ENCODE results near the gene DNAJC8. TPM values are rescaled to one million over a fixed set of nuclear protein-coding genes. Genes with fewer than 3 reads are reported as not detected.

The DNAJC8 gene
- total and polyA plus RNA-seq, 2 of the 8 experiments (the other 6 are each of a cell fraction or from before 2014, with no cell fraction given), result 116 to 134 TPM

DNA sequence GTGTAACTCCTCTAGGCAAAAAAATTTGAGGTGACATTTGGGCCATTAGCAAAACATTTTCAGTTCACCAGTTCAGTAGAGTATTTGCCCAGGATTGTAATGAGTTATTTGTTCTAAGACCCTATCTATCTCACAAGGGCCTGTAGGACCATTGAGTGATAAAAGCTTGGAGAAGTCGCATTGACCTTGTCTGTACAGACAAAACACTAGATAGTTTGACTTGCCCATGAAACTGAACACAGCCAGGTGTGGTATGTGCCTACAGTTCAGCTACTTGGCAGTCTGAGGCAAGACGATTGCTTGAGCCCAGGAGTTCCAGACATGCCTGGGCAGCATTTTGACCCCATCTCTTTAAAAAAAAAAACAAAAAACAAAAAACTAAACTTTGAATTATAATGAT lies 6.2 kb upstream of the DNAJC8 start:
- no peak overlapping the region for H3K4ac ChIP-seq (replicated peaks; ENCODE audit: insufficient read length, low read depth, low read length)
- H3K9ac ChIP-seq (replicated peaks in 1 of 4; ENCODE audit: extremely low read depth in 1 of 4, low read depth in 3 of 4, low read length in 3 of 4), result no peak overlapping the region
- ChIA-PET POLR2A (ENCODE audit: partially characterized antibody) (interaction anchor here (0.6 to 9.1 kb wide), 5 partner anchors 10 to 1368 kb away, joined by 3 to 116 read pairs (median 6); partner anchors contain the start of genes RCC1 and SESN2), CTCF (ENCODE audit: partially characterized antibody) (interaction anchor here (4.0 kb wide), 1 partner anchor 10 kb away, joined by 21 read pairs; no protein-coding TSS in a partner anchor)
- no peaks in the 10 kb centered on the region for H3K27me3 ChIP-seq (replicated peaks in 1 of 4; ENCODE audit: control insufficient read depth in 3 of 4, extremely low read depth in 1 of 4, insufficient read depth in 3 of 4, low read length in 3 of 4)
- no peak overlapping the region for H3K23ac ChIP-seq (ENCODE audit: insufficient read length)
- no peak overlapping the region for H2BK20ac ChIP-seq (ENCODE audit: low read length)
- H4K8ac ChIP-seq (ENCODE audit: extremely low read depth, insufficient read depth, low read length), result no peak overlapping the region
- H3K4me3 ChIP-seq (ENCODE audit: extremely low read depth in 1 of 4, insufficient read depth in 2 of 4, low read depth in 3 of 4, low read length in 4 of 4), result no peak overlapping the region
- peaks cover 0 to 4% (median 4%) of the 10 kb centered on the region in 4 experiments; a peak in 4 of 7 replicates for H3K4me1 ChIP-seq (replicated peaks in 1 of 4; ENCODE audit: control insufficient read depth in 3 of 4, insufficient read depth in 4 of 4, low read length in 3 of 4)
- H3K79me1 ChIP-seq (ENCODE audit: low read depth, low read length), result peaks cover 12% of the 10 kb centered on the region
- TF ChIP-seq POLR2A (IDR thresholded peaks at IDR 0.05; ENCODE audit: control extremely low read depth in 1 of 2, low read depth in 2 of 2, low read length in 2 of 2) (peak in 1 of 2 experiments; percentile 17; a peak in 1 of 3 replicates), RBBP5 (IDR thresholded peaks at IDR 0.05; ENCODE audit: borderline replicate concordance, low read depth, low read length) (no peak), POLR2AphosphoS5 (IDR thresholded peaks at IDR 0.05; ENCODE audit: low read depth, low read length) (peak; percentile 25; the same call in 1 of the 2 replicates)
- no peak overlapping the region for H3K56ac ChIP-seq (replicated peaks; ENCODE audit: insufficient read length, low read depth, low read length)
- H2AK5ac ChIP-seq (ENCODE audit: low read depth, low read length), result no peak overlapping the region; the same call in 1 of the 2 replicates
- no peak overlapping the region for H2BK15ac ChIP-seq (ENCODE audit: low read length)
- H3K4me2 ChIP-seq (ENCODE audit: insufficient read depth in 1 of 2, low read depth in 2 of 2, low read length in 2 of 2), result no peak overlapping the region
- 80% methylated on average over 2 of the region's 2 CpGs; no CpG with 5 or more reads in 1 of the 2 experiments for WGBS, 2 experiments (ENCODE audit: extremely low coverage in 1 of 2, insufficient coverage in 1 of 2, insufficient read length in 1 of 2, insufficient replicate concordance in 2 of 2, low coverage in 1 of 2, low lambda C conversion rate in 2 of 2, missing lambda C conversion rate in 1 of 2)
- no peak overlapping the region for H4K5ac ChIP-seq (ENCODE audit: insufficient read length, low read depth, low read length)
- H2AFZ ChIP-seq (ENCODE audit: low read length), result no peak overlapping the region
- FAIRE-seq (no peak), DNase-seq (ENCODE audit: low read depth in 1 of 2, low spot score in 2 of 2) (no peak)
- H4K91ac ChIP-seq (replicated peaks; ENCODE audit: insufficient read length, low read length), result no peak overlapping the region
- H3K27ac ChIP-seq (ENCODE audit: low read depth, low read length), result no peak overlapping the region
- no peak overlapping the region for H2BK120ac ChIP-seq (replicated peaks; ENCODE audit: low read depth, low read length)
- H3K23me2 ChIP-seq (ENCODE audit: low read depth, low read length), result peaks cover 7% of the 10 kb centered on the region; the same call in 1 of the 2 replicates
- H3K18ac ChIP-seq (ENCODE audit: extremely low read depth, low read length), result no peak overlapping the region
- H2BK12ac ChIP-seq (ENCODE audit: low read depth, low read length), result 0 out of 2 replicates have a peak overlapping the region, but pooled peaks have one; percentile 17
- no peak overlapping the region for H2BK5ac ChIP-seq (ENCODE audit: low read depth, low read length)
- H3K36me3 ChIP-seq (ENCODE audit: control insufficient read depth in 2 of 4, insufficient read depth in 4 of 4, low read length in 3 of 4), result peaks cover 2 to 10% (median 8%) of the 10 kb centered on the region in 4 experiments; a peak in 5 of 8 replicates
- no peak overlapping the region for H3K14ac ChIP-seq (ENCODE audit: insufficient read length)
- H4K20me1 ChIP-seq (replicated peaks in 1 of 2; ENCODE audit: control insufficient read depth in 1 of 2, insufficient read depth in 2 of 2, low read length in 2 of 2), result no peaks in the 10 kb centered on the region
- H3K9me3 ChIP-seq (ENCODE audit: insufficient read depth in 2 of 2, low read depth in 1 of 2, low read length in 1 of 2), result no peaks in the 10 kb centered on the region
- peaks cover 5 to 22% of the 10 kb centered on the region in 2 experiments; a peak in 3 of 4 replicates for H3K79me2 ChIP-seq (ENCODE audit: control insufficient read depth in 1 of 2, insufficient read depth in 2 of 2, low read length in 2 of 2)
